GM18499 (cell line): ENCODE results near the gene OR51S1.
"Not testable (repeated sequence)": the region's sequence is repeated elsewhere in the genome, so short reads cannot be mapped to it uniquely, and the experiment has no call there.

ENCODE experiments used
- ATAC-seq: cut with Tn5 transposase; IDR thresholded peaks from one replicate; pipeline ENCODE4 v1.9.1; 2021; ENCODE audit warnings: moderate number of reproducible peaks; ENCODE audit not compliant: insufficient read depth, unreplicated experiment

Gene OR51S1

GRCh38 chr11:4848908-4849532, at the start of gene OR51S1:
TSS of gene OR51S1 (minus strand) at chr11:4849208. CDS start at chr11:4849208, 0 bp downstream.
- no peak for ATAC-seq

- ATAC-seq: no peak
Observed at GRCh38 chr11:4891996-4892640, 43.1 kb upstream of the OR51S1 start.

- ATAC-seq: no peak
Observed at GRCh38 chr11:4890279-4890678, 41.3 kb upstream of the OR51S1 start.

GRCh38 chr11:4887591-4887990, 38.6 kb upstream of the OR51S1 start:
- ATAC-seq: no peak

GRCh38 chr11:4886186-4886585, 37.2 kb upstream of the OR51S1 start:
- no peak for ATAC-seq

- ATAC-seq: no peak
Observed at GRCh38 chr11:4884361-4884760, 35.4 kb upstream of the OR51S1 start.

GRCh38 chr11:4882543-4882942, 33.5 kb upstream of the OR51S1 start:
- ATAC-seq: no peak

GRCh38 chr11:4881860-4882500, 33.0 kb upstream of the OR51S1 start, which contains the start of gene OR51T1:
TSS of gene OR51T1 (plus strand) at chr11:4881900. CDS start at chr11:4881900, 0 bp downstream.
- no peak for ATAC-seq

- no peak for ATAC-seq
Observed at GRCh38 chr11:4881188-4881587, 32.2 kb upstream of the OR51S1 start.

GRCh38 chr11:4865855-4866254, 16.8 kb upstream of the OR51S1 start:
- ATAC-seq: no peak

- no peak for ATAC-seq
Observed at GRCh38 chr11:4863876-4864275, 14.9 kb upstream of the OR51S1 start.

GRCh38 chr11:4862447-4863236, 13.6 kb upstream of the OR51S1 start:
- ATAC-seq: no peak

- ATAC-seq: not testable (repeated sequence)
Observed at GRCh38 chr11:4854286-4854685, 5.3 kb upstream of the OR51S1 start.

- ATAC-seq: no peak
Observed at GRCh38 chr11:4851033-4851432, 2.0 kb upstream of the OR51S1 start.

GRCh38 chr11:4839851-4840549, 9.0 kb downstream of the OR51S1 start:
- ATAC-seq: no peak

- no peak for ATAC-seq
Observed at GRCh38 chr11:4830909-4831308, 18.1 kb downstream of the OR51S1 start.

GRCh38 chr11:4830346-4830745, 18.7 kb downstream of the OR51S1 start:
- no peak for ATAC-seq

- ATAC-seq: no peak
Observed at GRCh38 chr11:4826425-4826824, 22.6 kb downstream of the OR51S1 start.

GRCh38 chr11:4825132-4825531, 23.9 kb downstream of the OR51S1 start:
- ATAC-seq: no peak

- no peak for ATAC-seq
Observed at GRCh38 chr11:4821021-4821420, 28.0 kb downstream of the OR51S1 start, which contains the start of gene OR51F2. TSS of gene OR51F2 (plus strand) at chr11:4821321. CDS start at chr11:4821422, 101 bp downstream.
